ENCODE results near the gene GON7.

The GON7 gene

DNA sequence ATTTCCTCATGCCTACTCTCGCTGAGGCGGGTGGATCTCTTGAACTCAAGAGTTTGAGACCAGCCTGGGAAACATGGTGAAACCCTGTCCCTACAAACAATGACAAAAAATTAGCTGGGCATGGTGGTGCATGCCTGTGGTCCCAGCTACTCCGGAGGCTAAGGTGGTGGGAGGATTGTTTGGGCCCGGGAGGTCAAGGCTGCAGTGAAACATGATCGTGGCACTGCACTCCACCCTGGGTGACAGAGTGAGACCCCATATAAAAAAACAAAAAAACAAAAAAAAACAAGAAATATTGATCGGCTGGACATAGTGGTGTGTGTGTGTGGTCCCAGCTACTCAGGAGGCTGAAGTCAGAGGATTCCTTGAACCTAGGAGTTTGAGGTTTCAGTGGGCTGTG is 31.4 kb downstream of the GON7 start:
- no peak for TF ChIP-seq TAF1 (IDR thresholded peaks at IDR 0.05; ENCODE audit: borderline replicate concordance, insufficient read depth, low read length)
- no peak for TF ChIP-seq POLR2AphosphoS5 (IDR thresholded peaks at IDR 0.05; ENCODE audit: low read depth, low read length)
- TF ChIP-seq FOXP2 (optimal IDR thresholded peaks at IDR 0.05; ENCODE audit: borderline replicate concordance, extremely low read depth, extremely low read length, insufficient read depth) = no peak
- TF ChIP-seq SIN3A (IDR thresholded peaks at IDR 0.05; ENCODE audit: borderline replicate concordance, insufficient read depth, low read length) = no peak
- TF ChIP-seq REST (IDR thresholded peaks at IDR 0.05; ENCODE audit: insufficient read depth in 1 of 2, low read depth in 2 of 2, low read length in 2 of 2) = no peak

GRCh38 chr14:93173943-93174395 is 32.9 kb downstream of the GON7 start:
- TF ChIP-seq POLR2AphosphoS5 (IDR thresholded peaks at IDR 0.05; ENCODE audit: low read depth, low read length) (no peak), SIN3A (IDR thresholded peaks at IDR 0.05; ENCODE audit: borderline replicate concordance, insufficient read depth, low read length) (no peak), FOXP2 (optimal IDR thresholded peaks at IDR 0.05; ENCODE audit: borderline replicate concordance, extremely low read depth, extremely low read length, insufficient read depth) (no peak), TAF1 (IDR thresholded peaks at IDR 0.05; ENCODE audit: borderline replicate concordance, insufficient read depth, low read length) (no peak), REST (IDR thresholded peaks at IDR 0.05; ENCODE audit: insufficient read depth in 1 of 2, low read depth in 2 of 2, low read length in 2 of 2) (no peak)

- TF ChIP-seq FOXP2 (optimal IDR thresholded peaks at IDR 0.05; ENCODE audit: borderline replicate concordance, extremely low read depth, extremely low read length, insufficient read depth) = no peak
- TF ChIP-seq TAF1 (IDR thresholded peaks at IDR 0.05; ENCODE audit: borderline replicate concordance, insufficient read depth, low read length) = no peak
- no peak for TF ChIP-seq SIN3A (IDR thresholded peaks at IDR 0.05; ENCODE audit: borderline replicate concordance, insufficient read depth, low read length)
- TF ChIP-seq REST (IDR thresholded peaks at IDR 0.05; ENCODE audit: insufficient read depth in 1 of 2, low read depth in 2 of 2, low read length in 2 of 2) = no peak
- TF ChIP-seq POLR2AphosphoS5 (IDR thresholded peaks at IDR 0.05; ENCODE audit: low read depth, low read length) = no peak
Measured at GRCh38 chr14:93171376-93171775, 35.5 kb downstream of the GON7 start.

DNA sequence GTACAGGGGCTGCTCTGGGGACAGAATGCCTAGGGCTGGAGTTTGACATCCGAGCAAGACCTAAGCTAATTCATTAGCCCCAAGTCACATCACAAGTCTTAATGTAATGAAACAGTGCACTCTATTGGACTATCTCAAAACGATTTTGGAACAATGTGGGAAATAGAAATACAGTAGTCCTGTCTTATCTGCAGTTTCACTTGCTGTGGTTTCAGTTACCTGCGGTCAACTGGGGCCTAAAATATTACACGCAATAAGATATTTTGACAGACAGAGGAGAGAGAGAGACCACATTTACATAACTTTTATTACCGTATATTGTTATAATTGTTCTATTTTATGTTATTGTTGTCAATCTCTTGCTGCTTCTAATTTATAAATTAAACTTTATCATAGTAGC is 43.3 kb downstream of the GON7 start:
- TF ChIP-seq FOXP2 (optimal IDR thresholded peaks at IDR 0.05; ENCODE audit: borderline replicate concordance, extremely low read depth, extremely low read length, insufficient read depth) = no peak
- no peak for TF ChIP-seq SIN3A (IDR thresholded peaks at IDR 0.05; ENCODE audit: borderline replicate concordance, insufficient read depth, low read length)
- TF ChIP-seq POLR2AphosphoS5 (IDR thresholded peaks at IDR 0.05; ENCODE audit: low read depth, low read length) = no peak
- no peak for TF ChIP-seq TAF1 (IDR thresholded peaks at IDR 0.05; ENCODE audit: borderline replicate concordance, insufficient read depth, low read length)
- no peak for TF ChIP-seq REST (IDR thresholded peaks at IDR 0.05; ENCODE audit: insufficient read depth in 1 of 2, low read depth in 2 of 2, low read length in 2 of 2)
